Vagina (tissue), 2 donors: ENCODE measurements around the gene NCAM2.

Experiments used
- CTCF ChIP-seq, 3 experiments: fragments of 450-650 bp in 2 of 3; fragments of 200-600 bp in 1 of 3; sonication (generic) in 1 of 3; IDR thresholded peaks; one replicate each; pipeline ENCODE4 v1.5.1; 2017 to 2019; ENCODE audit warnings: antibody characterized with exemption in 3 of 3, mild to moderate bottlenecking in 2 of 3, moderate library complexity in 2 of 3
- POLR2A ChIP-seq, 2 donors: fragments of 450-650 bp; IDR thresholded peaks; one replicate each; pipeline ENCODE4 v1.6.1; 2017; ENCODE audit warnings: antibody characterized with exemption in 2 of 2, mild to moderate bottlenecking in 2 of 2, moderate library complexity in 2 of 2
- POLR2AphosphoS5 ChIP-seq, 2 donors: sonication (generic); formaldehyde crosslinking; IDR thresholded peaks; one replicate each; pipeline ENCODE4 v1.9.0; 2017; ENCODE audit warnings: antibody characterized with exemption in 2 of 2, mild to moderate bottlenecking in 2 of 2, low read depth in 1 of 2; ENCODE audit not compliant: insufficient read depth in 1 of 2

GRCh38 chr21:20970691-20971090 is 27.5 kb upstream of the NCAM2 start:
- TF ChIP-seq POLR2A (IDR thresholded peaks at IDR 0.05) = no peak
- no peak for TF ChIP-seq CTCF (IDR thresholded peaks at IDR 0.05)
- TF ChIP-seq POLR2AphosphoS5 (IDR thresholded peaks at IDR 0.05; ENCODE audit: insufficient read depth in 1 of 2, low read depth in 1 of 2) = no peak
